Gastroesophageal sphincter (tissue), 3 donors: Measurements from ENCODE around the gene LITAFD.

Source experiments
- EP300 ChIP-seq: sonication (generic); formaldehyde crosslinking; IDR thresholded peaks from one replicate; pipeline ENCODE4 v1.6.1; 2017; ENCODE audit warnings: antibody characterized with exemption, mild to moderate bottlenecking
- POLR2A ChIP-seq, 2 donors: fragments of 450-650 bp; IDR thresholded peaks; one replicate each; pipeline ENCODE4 v1.6.1; 2017; ENCODE audit warnings: antibody characterized with exemption in 2 of 2, mild to moderate bottlenecking in 2 of 2, moderate library complexity in 1 of 2
- POLR2AphosphoS5 ChIP-seq: sonication (generic); formaldehyde crosslinking; IDR thresholded peaks from one replicate; pipeline ENCODE4 v1.6.1; 2017; ENCODE audit warnings: antibody characterized with exemption
- TF ChIP-seq, protein P1 (sequence below), 4 experiments: fragments of 200-600 bp in 2 of 4; fragments of 450-650 bp in 2 of 4; sonication (generic) in 1 of 4; IDR thresholded peaks; one replicate each; pipeline ENCODE4 v1.5.1; 2017 to 2019; ENCODE audit warnings: antibody characterized with exemption in 4 of 4, mild to moderate bottlenecking in 2 of 4, moderate library complexity in 2 of 4

DNA sequence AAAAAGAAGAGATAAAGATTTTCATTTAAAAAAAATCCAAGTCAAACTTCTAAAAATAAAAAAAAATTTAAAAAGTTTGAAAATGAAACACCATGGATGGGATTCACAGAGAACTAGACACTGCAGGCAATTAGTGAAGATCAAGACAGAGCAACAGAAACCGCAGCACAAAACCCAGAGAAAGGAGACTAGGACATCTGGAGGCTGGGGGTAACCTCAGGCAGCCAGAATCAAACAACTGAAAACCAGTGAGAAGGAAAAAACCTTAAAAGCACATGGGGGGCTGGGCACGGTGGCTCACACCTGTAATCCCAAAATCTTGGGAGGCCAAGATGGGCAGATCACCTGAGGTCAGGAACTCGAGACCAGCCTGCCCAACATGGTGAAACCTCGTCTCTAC, 30.6 kb downstream of the LITAFD start:
- TF ChIP-seq, protein P1, sequence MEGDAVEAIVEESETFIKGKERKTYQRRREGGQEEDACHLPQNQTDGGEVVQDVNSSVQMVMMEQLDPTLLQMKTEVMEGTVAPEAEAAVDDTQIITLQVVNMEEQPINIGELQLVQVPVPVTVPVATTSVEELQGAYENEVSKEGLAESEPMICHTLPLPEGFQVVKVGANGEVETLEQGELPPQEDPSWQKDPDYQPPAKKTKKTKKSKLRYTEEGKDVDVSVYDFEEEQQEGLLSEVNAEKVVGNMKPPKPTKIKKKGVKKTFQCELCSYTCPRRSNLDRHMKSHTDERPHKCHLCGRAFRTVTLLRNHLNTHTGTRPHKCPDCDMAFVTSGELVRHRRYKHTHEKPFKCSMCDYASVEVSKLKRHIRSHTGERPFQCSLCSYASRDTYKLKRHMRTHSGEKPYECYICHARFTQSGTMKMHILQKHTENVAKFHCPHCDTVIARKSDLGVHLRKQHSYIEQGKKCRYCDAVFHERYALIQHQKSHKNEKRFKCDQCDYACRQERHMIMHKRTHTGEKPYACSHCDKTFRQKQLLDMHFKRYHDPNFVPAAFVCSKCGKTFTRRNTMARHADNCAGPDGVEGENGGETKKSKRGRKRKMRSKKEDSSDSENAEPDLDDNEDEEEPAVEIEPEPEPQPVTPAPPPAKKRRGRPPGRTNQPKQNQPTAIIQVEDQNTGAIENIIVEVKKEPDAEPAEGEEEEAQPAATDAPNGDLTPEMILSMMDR (IDR thresholded peaks at IDR 0.05), result no peak
- TF ChIP-seq POLR2A (IDR thresholded peaks at IDR 0.05) (no peak), EP300 (no peak), POLR2AphosphoS5 (no peak)
